ENCODE data around the gene JKAMP.

Gene JKAMP

DNA sequence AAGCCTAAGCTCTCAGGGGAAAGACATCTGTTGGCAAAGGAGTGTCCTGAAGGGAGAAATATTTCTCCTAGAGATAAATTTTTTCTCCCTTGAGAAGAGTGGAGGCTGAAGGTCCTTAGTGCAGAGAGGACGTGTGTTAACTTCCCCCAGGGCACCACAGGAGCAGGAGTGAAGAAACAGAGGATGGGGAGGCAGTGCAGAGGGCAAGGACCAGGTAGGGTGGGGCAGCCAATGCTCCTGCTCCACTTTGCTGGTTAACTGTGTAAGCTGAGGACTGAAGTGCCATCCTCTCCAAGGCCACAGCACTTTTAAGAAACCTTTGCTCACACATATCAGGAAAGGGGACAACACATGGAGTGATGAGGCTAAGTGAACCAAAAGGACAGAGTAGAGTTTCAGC is 4.2 kb upstream of the JKAMP start:
- DNase-seq (ENCODE audit: low spot score): no peak

DNA sequence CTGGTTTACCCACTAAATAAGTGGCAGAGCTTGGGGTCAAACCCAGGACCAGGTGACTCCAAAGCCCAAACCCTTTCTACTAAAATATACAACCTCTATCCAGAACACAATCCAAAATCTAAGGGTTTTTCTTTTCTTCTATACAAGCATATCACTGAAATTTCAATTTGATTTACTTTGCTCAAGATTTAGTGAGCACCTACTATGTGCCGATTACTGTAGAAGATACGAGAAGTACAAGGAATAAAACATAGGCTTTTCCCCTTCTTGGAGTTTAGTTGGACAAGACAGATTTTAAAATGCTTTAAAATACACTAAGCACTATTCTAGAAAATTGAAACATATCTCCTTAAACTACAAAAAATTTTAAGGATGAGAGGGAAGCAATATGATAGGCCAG is 2.9 kb upstream of the JKAMP start:
- DNase-seq (ENCODE audit: low spot score): no peak

- no peak for DNase-seq (ENCODE audit: low spot score)
Measured at GRCh38 chr14:59481871-59482540, 2.3 kb upstream of the JKAMP start.

GRCh38 chr14:59482541-59483331 is 1.6 kb upstream of the JKAMP start:
- DNase-seq (ENCODE audit: low spot score): no peak

DNA sequence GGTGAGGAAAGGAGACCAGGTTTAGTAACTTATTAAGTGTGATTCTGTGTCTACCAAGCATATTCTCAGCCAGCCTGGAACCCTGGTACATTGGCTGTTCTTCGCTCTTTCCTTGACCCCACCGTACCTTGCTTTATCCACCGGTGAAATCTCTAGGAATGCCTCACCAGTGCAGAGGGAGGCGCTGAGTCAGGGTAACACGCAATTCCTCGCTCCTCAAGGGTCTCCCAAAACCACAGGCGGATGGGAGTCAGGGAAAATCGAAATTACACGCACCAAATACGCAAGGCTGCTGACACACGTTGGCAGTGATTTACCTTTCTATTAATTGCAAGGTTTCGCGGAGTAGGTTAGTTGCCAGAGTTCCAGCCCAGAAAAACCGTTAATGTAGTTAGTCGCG is 954 bp upstream of the JKAMP start:
- peak; percentile 12 for DNase-seq (ENCODE audit: low spot score)

DNA sequence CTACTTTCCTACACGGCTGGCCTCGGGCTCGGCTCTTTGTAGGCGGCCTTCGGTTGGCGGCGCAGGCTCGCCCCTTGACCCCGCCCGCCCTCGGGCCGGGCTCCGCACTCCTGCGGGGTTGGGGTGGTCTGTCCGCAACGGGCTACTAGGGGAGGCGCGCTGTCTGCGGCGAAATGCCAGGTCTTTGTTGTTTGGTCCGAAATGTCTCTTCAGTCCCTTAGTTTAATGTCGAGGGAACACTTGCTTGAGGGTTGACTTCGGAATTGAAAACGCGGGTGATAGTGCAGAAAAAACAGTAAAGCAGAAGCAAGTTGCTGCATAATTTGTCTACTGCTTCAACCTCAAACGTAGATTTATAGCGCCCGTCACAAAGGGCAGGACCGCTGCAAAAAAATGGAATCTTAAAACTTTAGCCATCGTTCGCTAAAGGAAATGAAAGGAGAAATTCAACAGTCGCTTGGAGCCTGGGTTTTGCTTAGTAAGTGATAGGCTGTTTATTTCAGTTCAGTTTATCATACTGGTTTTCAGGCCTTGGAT is 390 bp downstream of the JKAMP start:
- no peak for DNase-seq (ENCODE audit: low spot score)

DNA sequence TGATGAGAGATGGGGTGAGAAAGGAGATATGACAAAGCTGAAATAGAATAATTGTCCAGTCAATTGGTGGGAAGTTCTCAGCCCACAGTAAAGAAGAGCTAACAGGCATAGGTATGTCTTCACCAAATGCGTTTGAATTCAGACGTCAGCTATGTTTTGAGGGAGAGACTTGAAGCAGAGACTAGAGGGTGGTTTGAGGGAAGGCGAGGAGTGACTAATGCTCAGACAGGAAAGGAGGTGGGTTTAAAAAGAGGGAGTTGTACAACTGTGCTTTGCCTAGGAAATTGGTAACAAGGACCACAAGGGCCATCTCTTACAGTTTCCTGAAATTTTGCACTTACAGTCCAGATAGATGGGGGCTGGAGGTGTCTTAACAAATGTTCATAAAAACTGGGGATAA is 6.4 kb downstream of the JKAMP start:
- DNase-seq (ENCODE audit: low spot score): no peak

- no peak for DNase-seq (ENCODE audit: low spot score)
Measured at GRCh38 chr14:59492384-59492783, 8.1 kb downstream of the JKAMP start.

DNA sequence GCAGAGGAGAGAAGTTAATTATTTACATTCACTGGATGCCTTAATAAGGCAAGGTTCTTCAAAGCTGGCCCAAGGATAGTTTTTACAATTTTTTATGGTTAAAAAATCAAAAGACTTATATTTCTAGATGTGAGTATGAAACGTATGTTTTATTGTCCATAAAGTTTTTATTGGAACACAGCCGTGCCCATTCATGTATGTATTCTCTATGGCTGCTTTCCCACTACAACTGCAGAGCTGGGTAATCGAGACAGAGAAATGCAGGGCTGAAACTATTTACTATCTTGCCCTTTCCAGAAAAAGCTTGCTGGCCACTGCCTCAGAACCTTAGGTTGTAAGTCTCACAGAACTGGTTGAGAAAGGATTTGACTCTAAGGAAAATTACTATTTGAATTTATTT is 16.4 kb downstream of the JKAMP start:
- no peak for DNase-seq (ENCODE audit: low spot score)

DNA sequence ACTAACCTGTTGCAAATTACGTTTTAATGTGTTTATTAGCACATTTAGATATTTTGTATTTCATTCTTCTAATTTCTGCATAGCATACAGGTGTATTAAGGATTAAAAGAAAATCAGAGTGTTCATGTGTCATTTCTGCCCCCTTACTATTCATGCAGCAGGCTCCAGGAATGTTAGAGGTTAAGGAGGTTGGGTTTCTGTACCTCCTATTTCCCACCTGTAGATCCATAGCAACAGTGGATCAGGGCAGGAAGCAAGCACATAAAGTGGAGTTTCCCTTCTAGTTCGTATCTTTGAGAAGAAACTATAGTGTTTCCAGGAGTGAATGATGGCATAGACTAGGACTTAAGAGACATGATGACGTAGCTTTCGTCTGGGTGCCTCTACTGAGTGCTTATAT is 18.9 kb downstream of the JKAMP start:
- DNase-seq (ENCODE audit: low spot score): no peak

DNA sequence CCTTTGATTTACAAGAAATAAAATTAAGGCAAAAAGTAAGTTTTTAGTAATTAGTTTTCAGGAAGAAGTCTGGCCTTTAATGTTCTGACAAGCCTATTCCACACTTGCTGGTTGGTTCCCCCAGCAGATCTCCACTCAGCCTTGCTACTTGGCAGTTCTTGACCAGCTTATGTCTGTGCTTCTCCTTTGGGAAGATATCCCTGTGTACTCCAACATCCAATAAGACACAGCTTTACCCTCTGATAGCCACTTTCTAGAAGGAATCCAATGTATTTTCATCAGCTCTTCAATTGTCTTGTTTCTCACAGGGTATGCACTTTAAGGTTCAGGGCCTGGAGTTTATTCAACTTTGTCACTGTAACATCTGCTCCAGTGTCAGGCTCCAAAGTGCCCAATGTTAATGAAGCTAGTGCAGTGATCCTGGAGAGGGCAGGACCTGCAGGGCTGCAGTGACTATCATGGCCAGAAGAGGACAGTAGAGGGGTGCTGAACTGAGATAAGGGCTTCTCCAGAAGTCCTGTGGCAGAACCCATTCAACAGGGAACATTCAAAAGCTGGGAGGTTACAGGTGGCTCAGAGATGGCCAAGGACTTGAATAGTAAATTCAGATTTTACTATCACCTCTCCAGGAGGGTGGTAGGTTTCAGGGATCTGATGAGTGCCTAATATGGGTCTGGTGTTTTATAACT is 22.9 kb downstream of the JKAMP start:
- DNase-seq (ENCODE audit: low spot score): peak; percentile 61

DNA sequence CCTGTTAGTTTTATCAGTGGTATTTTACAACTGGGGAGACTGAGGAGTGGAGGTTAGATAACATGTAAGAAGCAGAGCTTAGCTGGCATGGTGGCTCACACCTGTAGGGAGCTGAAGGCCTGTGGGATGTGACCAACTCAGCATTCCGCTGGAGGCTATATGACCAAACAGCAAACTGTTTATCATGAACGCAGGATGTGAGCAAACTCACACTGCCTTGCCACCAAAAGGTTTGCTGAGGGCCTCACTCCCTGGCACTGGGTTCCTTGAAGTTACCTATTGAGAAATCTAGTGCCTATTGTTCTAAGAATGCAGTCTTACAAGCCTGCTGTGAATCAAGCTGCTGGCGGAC is 23.4 kb downstream of the JKAMP start:
- DNase-seq (ENCODE audit: low spot score): no peak

DNA sequence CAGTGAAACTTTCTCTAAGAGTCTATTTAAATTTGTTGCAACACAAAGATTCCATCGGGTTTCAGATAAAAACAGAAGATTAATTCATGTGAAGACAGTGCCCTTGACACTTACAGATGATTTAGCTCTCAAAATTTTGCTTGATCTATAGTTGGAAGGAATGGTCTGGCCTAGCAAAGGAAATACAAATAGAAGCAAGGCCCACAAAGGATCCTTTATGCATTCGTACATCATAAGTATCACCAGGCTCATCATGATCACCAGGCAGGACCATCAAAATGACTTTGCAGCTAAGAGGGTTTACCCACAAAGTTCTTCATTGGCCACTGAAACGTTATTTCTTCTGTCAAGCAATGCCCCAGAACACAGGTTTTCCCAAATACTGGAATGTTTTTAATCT is 24.8 kb downstream of the JKAMP start:
- no peak for DNase-seq (ENCODE audit: low spot score)

GRCh38 chr14:59510001-59510400 is 25.7 kb downstream of the JKAMP start:
- no peak for DNase-seq (ENCODE audit: low spot score)

DNA sequence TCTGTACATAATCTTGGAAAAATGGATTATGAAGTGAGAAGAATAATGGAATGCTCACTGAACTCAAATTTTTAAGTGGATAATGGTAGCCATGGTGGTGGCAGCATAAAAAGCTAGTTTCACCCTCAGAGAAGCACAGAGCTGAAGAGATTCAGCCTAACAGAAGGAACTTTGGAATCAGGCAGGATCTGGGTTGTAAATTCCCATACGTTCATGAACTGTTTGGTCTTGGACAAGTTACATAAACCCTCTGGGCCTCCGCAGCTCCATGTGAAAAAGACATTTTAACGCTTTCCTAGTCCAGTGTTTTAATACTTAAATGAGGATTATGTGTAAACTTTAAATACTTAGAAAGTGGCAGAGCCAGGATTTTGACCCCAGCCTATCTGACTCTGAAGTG is 26.6 kb downstream of the JKAMP start:
- no peak for DNase-seq (ENCODE audit: low spot score)

DNA sequence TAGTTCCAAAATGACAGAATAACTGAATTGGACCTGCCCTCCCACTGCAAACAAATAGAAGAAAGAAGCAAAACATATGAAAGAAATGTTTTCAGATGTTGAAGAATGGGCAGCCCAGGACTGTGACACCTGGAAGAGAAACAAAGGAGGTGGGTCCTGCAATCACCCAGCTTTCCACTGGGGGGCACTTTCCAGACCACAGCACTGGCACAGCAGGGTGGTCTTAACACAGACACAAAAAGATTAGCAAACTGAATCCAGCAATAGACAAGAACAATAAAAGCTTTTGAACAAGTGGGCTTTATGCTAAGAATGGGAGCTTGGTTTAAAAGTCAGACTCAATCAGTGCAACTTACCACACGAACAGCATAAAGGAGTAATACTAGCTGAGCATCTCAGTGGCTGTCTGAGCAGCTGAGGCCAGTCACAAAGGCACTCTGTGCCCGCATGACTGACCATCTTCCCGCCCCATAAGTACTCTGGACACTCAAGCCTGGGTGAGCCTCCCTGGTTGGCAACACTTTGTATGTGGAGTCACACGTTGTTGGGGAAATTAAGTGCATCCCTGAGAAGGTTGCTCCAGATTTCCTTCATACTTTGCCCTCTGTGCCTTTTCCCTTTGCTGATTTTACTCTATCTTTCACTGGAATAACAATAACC is 27.7 kb downstream of the JKAMP start:
- peak; percentile 25 for DNase-seq (ENCODE audit: low spot score)

DNA sequence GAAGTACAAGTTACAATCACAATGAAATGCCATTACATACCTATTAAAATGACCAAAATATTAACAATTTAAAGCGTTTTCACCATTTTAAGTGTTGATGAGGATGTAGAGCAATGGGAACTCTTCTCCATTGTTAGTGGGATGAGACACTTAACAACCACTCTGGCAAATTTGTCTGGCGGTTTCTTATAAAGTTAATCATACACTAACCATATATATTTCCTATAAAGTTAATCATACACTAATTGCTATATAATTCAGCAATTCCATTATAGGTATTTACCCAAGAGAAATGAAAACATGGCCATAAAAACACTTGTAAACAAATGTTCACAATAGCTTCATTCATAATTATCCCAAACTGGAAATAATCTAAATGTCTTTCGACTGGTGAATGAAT is 35.9 kb downstream of the JKAMP start:
- DNase-seq (ENCODE audit: low spot score): no peak

DNA sequence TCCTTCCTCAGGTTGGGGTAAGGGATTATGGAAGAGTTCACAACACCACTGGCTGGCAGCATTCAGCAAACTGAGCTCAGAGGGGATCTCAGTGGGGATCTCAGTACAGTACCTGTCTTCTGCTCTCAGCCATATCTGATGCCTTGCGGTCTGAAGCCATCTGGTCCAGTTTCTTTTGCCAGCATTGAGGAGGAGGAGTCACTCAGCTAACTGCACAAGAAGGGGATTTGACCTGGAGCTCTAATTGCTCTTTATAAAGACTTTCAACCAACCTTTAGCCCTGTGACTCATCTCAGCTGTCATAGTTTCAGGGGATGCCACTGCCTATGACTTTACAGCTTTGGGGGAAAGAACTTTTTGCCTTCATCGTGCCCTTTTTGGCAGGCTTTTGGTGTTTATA is 44.9 kb downstream of the JKAMP start:
- no peak for DNase-seq (ENCODE audit: low spot score)

DNA sequence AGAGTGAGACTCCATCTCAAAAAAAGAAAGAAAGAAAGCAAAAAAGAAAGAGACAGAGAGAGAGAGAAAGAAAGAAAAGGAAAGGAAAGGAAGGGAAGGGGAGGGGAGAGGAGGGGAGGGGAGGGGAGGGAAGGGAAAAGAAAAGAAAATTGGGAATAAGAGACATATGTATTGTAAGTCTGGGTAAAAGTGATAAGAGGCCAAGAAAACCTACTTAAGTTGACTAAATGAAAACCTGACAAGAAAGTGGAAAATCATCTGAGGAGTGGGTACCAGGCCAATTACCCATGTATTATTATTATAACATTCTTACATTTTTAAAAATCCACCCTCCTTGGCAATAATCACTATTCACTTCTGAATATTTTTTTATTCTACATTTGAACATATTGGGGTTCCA is 46.0 kb downstream of the JKAMP start:
- DNase-seq (ENCODE audit: low spot score): no peak

- no peak for DNase-seq (ENCODE audit: low spot score)
Measured at GRCh38 chr14:59532419-59532818, 48.1 kb downstream of the JKAMP start.

GRCh38 chr14:59534361-59534987 is 50.2 kb downstream of the JKAMP start:
- no peak for DNase-seq (ENCODE audit: low spot score)

DNA sequence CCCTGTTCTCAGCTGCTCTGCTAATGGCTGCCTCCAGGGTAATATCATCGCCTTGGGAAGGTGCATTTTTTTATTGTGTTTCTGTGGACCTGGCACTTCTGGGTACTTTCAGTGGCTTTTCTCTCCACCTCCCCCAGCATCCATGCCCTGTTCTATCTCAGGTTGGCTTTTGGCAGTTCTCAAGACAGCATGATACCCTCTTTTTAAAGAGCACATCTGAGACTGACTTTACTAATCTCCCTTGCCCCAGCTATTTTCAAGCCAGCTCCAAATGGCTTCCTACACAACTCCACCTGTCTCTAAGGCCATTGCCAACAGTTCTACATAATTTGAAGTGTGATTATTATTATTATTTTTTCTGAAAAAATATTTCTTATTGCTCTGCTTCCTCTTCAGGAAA is 53.2 kb downstream of the JKAMP start:
- DNase-seq (ENCODE audit: low spot score): no peak
